MM.1S (cell line): ENCODE results near the gene ALG8.
"Not testable (repeated sequence)": the region's sequence is repeated elsewhere in the genome, so short reads cannot be mapped to it uniquely, and the experiment has no call there.

ENCODE experiments used
- DNase-seq: peaks from one replicate; pipeline ENCODE4 v3.0.0-alpha.2; 2015
- H2AFZ ChIP-seq: fragments of 300-600 bp; sonication (generic); 2 replicates; pipeline ENCODE4 v1.6.0; 2016; ENCODE audit warnings: antibody characterized with exemption, low read length
- H3F3A ChIP-seq: fragments of 300-600 bp; sonication (generic); 2 replicates; pipeline ENCODE4 v1.6.1; 2016; ENCODE audit warnings: mild to moderate bottlenecking, antibody characterized with exemption, low read length, moderate library complexity, mixed read lengths; ENCODE audit not compliant: insufficient read depth
- H3K27ac ChIP-seq: fragments of 300-600 bp; sonication (generic); 2 replicates; pipeline ENCODE4 v1.5.1; 2016; ENCODE audit warnings: mild to moderate bottlenecking, low read length
- H3K27me3 ChIP-seq: fragments of 300-600 bp; sonication (generic); replicated peaks from 2 replicates; pipeline ENCODE4 v1.6.0; 2016; ENCODE audit warnings: low read length; ENCODE audit not compliant: insufficient read depth
- H3K36me3 ChIP-seq: fragments of 300-600 bp; sonication (generic); replicated peaks from 2 replicates; pipeline ENCODE4 v1.6.1; 2016; ENCODE audit warnings: mild to moderate bottlenecking, low read length, mixed read lengths; ENCODE audit not compliant: insufficient read depth
- H3K4me1 ChIP-seq: fragments of 300-600 bp; sonication (generic); 2 replicates; pipeline ENCODE4 v1.6.1; 2016; ENCODE audit warnings: low read length, mixed read lengths
- H3K4me2 ChIP-seq: fragments of 300-600 bp; sonication (generic); 2 replicates; pipeline ENCODE4 v1.6.0; 2016; ENCODE audit warnings: low read depth, low read length
- H3K4me3 ChIP-seq: fragments of 300-600 bp; sonication (generic); 2 replicates; pipeline ENCODE4 v1.5.1; 2016; ENCODE audit warnings: low read length, mixed read lengths
- H3K79me2 ChIP-seq: fragments of 300-600 bp; sonication (generic); 2 replicates; pipeline ENCODE4 v1.6.1; 2016; ENCODE audit warnings: mixed run types, low read length, mixed read lengths
- H3K9ac ChIP-seq: fragments of 300-600 bp; sonication (generic); 2 replicates; pipeline ENCODE4 v1.6.1; 2016; ENCODE audit warnings: low read length, mixed read lengths
- H3K9me2 ChIP-seq: fragments of 300-600 bp; sonication (generic); replicated peaks from 2 replicates; pipeline ENCODE4 v1.6.1; 2016; ENCODE audit warnings: mild to moderate bottlenecking, low read length, mixed read lengths; ENCODE audit not compliant: insufficient read depth
- H3K9me3 ChIP-seq: fragments of 300-600 bp; sonication (generic); replicated peaks from 2 replicates; pipeline ENCODE4 v1.6.1; 2016; ENCODE audit warnings: mild to moderate bottlenecking, low read length, mixed read lengths; ENCODE audit not compliant: insufficient read depth
- H4K20me1 ChIP-seq: fragments of 300-600 bp; sonication (generic); 2 replicates; pipeline ENCODE4 v1.6.1; 2016; ENCODE audit warnings: mild to moderate bottlenecking, low read length, moderate library complexity, mixed read lengths; ENCODE audit not compliant: insufficient read depth
- EZH2 ChIP-seq: fragments of 300-600 bp; sonication (generic); optimal IDR thresholded peaks from 2 replicates; pipeline ENCODE3; 2017; ENCODE audit warnings: low read depth, mild to moderate bottlenecking, antibody characterized with exemption, low read length, mixed read lengths
- EZH2phosphoT487 ChIP-seq: fragments of 300-600 bp; sonication (generic); IDR thresholded peaks from 2 replicates; pipeline ENCODE4 v1.6.1; 2018; ENCODE audit warnings: antibody characterized with exemption, low read length
- TF ChIP-seq, protein P1 (sequence below): fragments of 300-600 bp; sonication (generic); IDR thresholded peaks from 2 replicates; pipeline ENCODE4 v1.5.1; 2016; ENCODE audit warnings: antibody characterized with exemption, low read length, mixed read lengths

ALG8 gene

DNA sequence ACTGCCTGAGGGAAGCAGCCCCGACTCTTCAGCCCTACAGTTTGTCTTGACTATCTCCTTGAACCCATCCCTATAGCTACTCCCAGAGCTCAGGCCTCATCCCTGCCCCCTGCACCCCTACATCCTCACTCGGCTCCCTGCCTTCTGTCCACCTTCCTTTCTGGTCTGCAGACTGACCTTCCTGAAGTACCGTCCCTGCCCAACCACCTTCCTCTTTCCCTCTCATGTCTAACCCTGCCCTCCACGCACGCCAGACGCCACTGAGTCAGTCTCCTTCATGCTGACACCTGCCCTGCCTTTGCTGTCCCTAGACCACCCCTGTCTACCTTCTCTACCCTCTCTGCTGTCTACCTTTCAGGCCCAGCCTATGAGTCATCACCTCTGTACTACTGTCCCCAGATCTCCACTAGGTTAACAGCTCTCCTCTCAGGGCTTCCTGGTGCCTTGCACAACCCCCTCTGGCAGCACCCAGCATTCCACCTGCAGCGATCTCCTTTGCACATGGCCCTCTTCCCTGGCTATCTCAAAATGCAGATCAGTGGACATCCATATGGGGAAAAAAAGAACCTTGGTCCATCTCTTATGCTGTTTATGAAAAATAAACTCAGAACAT is 40.1 kb upstream of the ALG8 start:
- DNase-seq, result no peak
- no peak overlapping the region for H3K9ac ChIP-seq
- H3K4me2 ChIP-seq, result no peak overlapping the region
- no peak overlapping the region for H2AFZ ChIP-seq
- no peaks in the 10 kb centered on the region for H3K4me1 ChIP-seq
- no peaks in the 10 kb centered on the region for H3K36me3 ChIP-seq
- no peaks in the 10 kb centered on the region for H3K79me2 ChIP-seq
- TF ChIP-seq EZH2 (no peak), EZH2phosphoT487 (no peak)
- TF ChIP-seq, protein P1, sequence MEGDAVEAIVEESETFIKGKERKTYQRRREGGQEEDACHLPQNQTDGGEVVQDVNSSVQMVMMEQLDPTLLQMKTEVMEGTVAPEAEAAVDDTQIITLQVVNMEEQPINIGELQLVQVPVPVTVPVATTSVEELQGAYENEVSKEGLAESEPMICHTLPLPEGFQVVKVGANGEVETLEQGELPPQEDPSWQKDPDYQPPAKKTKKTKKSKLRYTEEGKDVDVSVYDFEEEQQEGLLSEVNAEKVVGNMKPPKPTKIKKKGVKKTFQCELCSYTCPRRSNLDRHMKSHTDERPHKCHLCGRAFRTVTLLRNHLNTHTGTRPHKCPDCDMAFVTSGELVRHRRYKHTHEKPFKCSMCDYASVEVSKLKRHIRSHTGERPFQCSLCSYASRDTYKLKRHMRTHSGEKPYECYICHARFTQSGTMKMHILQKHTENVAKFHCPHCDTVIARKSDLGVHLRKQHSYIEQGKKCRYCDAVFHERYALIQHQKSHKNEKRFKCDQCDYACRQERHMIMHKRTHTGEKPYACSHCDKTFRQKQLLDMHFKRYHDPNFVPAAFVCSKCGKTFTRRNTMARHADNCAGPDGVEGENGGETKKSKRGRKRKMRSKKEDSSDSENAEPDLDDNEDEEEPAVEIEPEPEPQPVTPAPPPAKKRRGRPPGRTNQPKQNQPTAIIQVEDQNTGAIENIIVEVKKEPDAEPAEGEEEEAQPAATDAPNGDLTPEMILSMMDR, result no peak
- no peak overlapping the region for H3K27ac ChIP-seq
- no peaks in the 10 kb centered on the region for H4K20me1 ChIP-seq
- H3F3A ChIP-seq, result no peaks in the 10 kb centered on the region
- H3K9me2 ChIP-seq, result no peaks in the 10 kb centered on the region
- H3K27me3 ChIP-seq, result no peaks in the 10 kb centered on the region
- no peak overlapping the region for H3K4me3 ChIP-seq
- H3K9me3 ChIP-seq, result no peaks in the 10 kb centered on the region

DNA sequence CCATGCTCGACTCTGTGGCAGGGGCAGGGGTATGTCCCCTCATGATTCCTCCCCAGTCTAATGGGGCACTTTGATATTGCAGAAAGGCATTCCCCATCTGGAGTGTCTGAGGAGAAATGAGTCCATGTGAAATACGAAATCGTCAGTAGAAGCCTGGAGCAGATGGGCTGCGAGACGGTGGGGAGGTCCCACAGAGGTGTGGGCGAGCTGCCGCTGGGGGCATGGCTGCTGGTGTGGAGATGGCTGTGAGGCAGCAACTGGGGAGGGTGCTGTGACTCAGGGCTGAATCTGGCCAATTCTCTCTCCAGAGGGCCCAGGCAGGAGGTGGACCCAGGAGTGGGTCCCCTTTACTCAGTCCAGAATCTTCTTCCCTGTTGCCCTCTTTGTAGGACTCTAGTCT is 37.8 kb upstream of the ALG8 start:
- Histone ChIP-seq H3K4me2 (no peak overlapping the region), H3K79me2 (no peaks in the 10 kb centered on the region), H3K36me3 (no peaks in the 10 kb centered on the region), H3K9ac (no peak overlapping the region), H3K9me3 (no peaks in the 10 kb centered on the region), H3F3A (no peaks in the 10 kb centered on the region), H4K20me1 (no peaks in the 10 kb centered on the region), H3K9me2 (no peaks in the 10 kb centered on the region), H3K27me3 (no peaks in the 10 kb centered on the region), H3K27ac (no peak overlapping the region), H3K4me1 (no peaks in the 10 kb centered on the region), H3K4me3 (no peak overlapping the region), H2AFZ (no peak overlapping the region)
- DNase-seq, result no peak
- TF ChIP-seq EZH2 (no peak), EZH2phosphoT487 (no peak)
- TF ChIP-seq, protein P1, result no peak

DNA sequence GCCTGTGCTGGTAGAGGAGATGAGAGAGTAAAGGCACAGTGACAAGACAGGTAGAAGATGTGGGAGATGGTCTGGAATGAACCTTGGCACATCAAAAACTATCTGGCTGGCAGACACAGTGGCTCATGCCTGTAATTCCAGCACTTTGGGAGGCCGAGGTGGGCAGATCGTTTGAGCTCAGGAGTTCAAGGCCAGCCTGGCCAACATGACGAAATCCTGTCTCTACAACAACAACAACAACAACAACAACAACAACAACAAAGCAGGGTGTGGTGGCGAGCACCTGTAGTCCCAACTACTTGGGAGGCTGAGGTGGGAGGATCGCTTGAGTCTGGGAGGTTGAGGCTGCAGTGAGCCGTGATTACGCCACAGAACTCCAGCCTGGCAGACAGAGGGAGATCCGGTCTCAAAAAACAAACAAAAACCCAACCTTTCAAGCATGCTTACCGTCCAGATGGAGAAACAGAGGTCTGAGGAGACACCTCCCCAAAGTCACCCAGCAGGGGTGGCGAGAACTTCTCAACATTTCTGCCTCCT is 37.2 kb upstream of the ALG8 start:
- H3K9me3 ChIP-seq, result no peaks in the 10 kb centered on the region
- DNase-seq, result no peak
- no peaks in the 10 kb centered on the region for H3K9me2 ChIP-seq
- no peaks in the 10 kb centered on the region for H4K20me1 ChIP-seq
- no peak overlapping the region for H3K4me3 ChIP-seq
- H2AFZ ChIP-seq, result no peak overlapping the region
- no peak overlapping the region for H3K27ac ChIP-seq
- no peak overlapping the region for H3K9ac ChIP-seq
- TF ChIP-seq, protein P1, result no peak
- TF ChIP-seq EZH2phosphoT487, result no peak
- no peak for TF ChIP-seq EZH2
- no peaks in the 10 kb centered on the region for H3K4me1 ChIP-seq
- no peak overlapping the region for H3K4me2 ChIP-seq
- no peaks in the 10 kb centered on the region for H3K79me2 ChIP-seq
- H3F3A ChIP-seq, result no peaks in the 10 kb centered on the region
- no peaks in the 10 kb centered on the region for H3K27me3 ChIP-seq
- no peaks in the 10 kb centered on the region for H3K36me3 ChIP-seq

DNA sequence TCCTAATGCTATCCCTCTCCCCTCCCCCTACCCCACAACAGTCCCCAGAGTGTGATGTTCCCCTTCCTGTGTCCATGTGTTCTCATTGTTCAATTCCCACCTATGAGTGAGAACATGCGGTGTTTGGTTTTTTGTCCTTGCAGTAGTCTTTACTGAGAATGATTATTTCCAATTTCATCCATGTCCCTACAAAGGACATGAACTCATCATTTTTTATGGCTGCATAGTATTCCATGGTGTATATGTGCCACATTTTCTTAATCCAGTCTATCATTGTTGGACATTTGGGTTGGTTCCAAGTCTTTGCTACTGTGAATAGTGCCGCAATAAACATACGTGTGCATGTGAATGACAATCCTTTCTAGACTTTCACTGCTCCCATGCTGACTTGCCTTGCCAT is 36.4 kb upstream of the ALG8 start:
- not testable (repeated sequence) for H3K27ac ChIP-seq, H3K4me3 ChIP-seq, H4K20me1 ChIP-seq, H3K79me2 ChIP-seq, H3F3A ChIP-seq, H3K4me1 ChIP-seq, H3K9me3 ChIP-seq, H3K9ac ChIP-seq, H3K27me3 ChIP-seq, DNase-seq, H3K36me3 ChIP-seq, H3K9me2 ChIP-seq, H3K4me2 ChIP-seq, H2AFZ ChIP-seq
